Mesendoderm (in vitro differentiated cells): ENCODE data around the gene RIMS1.
"Not testable (repeated sequence)": the region's sequence is repeated elsewhere in the genome, so short reads cannot be mapped to it uniquely, and the experiment has no call there.

ENCODE experiments used
- DNase-seq: peaks from one replicate; pipeline ENCODE4 v3.0.0; 2013
- H2AK5ac ChIP-seq: 2 replicates; pipeline ENCODE4 v1.6.1; 2013; ENCODE audit warnings: low read length, inconsistent platforms
- H2BK120ac ChIP-seq: 2 replicates; pipeline ENCODE4 v1.6.1; 2013; ENCODE audit warnings: low read depth, mild to moderate bottlenecking, low read length, moderate library complexity, mixed read lengths
- H2BK15ac ChIP-seq: replicated peaks from 2 replicates; pipeline ENCODE4 v1.6.1; 2013; ENCODE audit warnings: low read depth, mild to moderate bottlenecking, moderate library complexity
- H2BK5ac ChIP-seq: 2 replicates; pipeline ENCODE4 v1.6.1; 2013; ENCODE audit warnings: low read length, inconsistent platforms
- H3K18ac ChIP-seq: 2 replicates; pipeline ENCODE4 v1.6.1; 2013; ENCODE audit warnings: mild to moderate bottlenecking, low read length, mixed read lengths
- H3K23ac ChIP-seq: one replicate; pipeline ENCODE4 v1.6.1; 2013; ENCODE audit warnings: low read length
- H3K27ac ChIP-seq: 2 replicates; pipeline ENCODE4 v1.5.1; 2013; ENCODE audit warnings: low read depth, mild to moderate bottlenecking, inconsistent platforms, low read length, moderate library complexity
- H3K27me3 ChIP-seq: 2 replicates; pipeline ENCODE4 v1.6.1; 2013; ENCODE audit warnings: low read length, control low read depth, mild to moderate bottlenecking, inconsistent platforms; ENCODE audit not compliant: insufficient read depth, poor library complexity
- H3K36me3 ChIP-seq: 2 replicates; pipeline ENCODE4 v1.6.1; 2013; ENCODE audit warnings: low read length, inconsistent platforms; ENCODE audit not compliant: control insufficient read depth, insufficient read depth
- H3K4ac ChIP-seq: one replicate; pipeline ENCODE4 v1.6.1; 2013; ENCODE audit warnings: low read depth, mild to moderate bottlenecking, low read length, moderate library complexity
- H3K4me1 ChIP-seq: 2 replicates; pipeline ENCODE4 v1.6.1; 2013; ENCODE audit warnings: low read depth, low read length, inconsistent platforms; ENCODE audit not compliant: control insufficient read depth
- H3K4me2 ChIP-seq: 2 replicates; pipeline ENCODE4 v1.6.1; 2013; ENCODE audit warnings: low read length
- H3K4me3 ChIP-seq: 2 replicates; pipeline ENCODE4 v1.5.1; 2013; ENCODE audit warnings: mild to moderate bottlenecking, low read length
- H3K56ac ChIP-seq: one replicate; pipeline ENCODE4 v1.6.1; 2013; ENCODE audit warnings: low read length
- H3K79me1 ChIP-seq: 2 replicates; pipeline ENCODE4 v1.6.1; 2013; ENCODE audit warnings: low read length, inconsistent platforms
- H3K79me2 ChIP-seq: 2 replicates; pipeline ENCODE4 v1.6.1; 2013; ENCODE audit warnings: mild to moderate bottlenecking, low read length; ENCODE audit not compliant: control insufficient read depth, insufficient read depth
- H3K9ac ChIP-seq: 2 replicates; pipeline ENCODE4 v1.6.1; 2013; ENCODE audit warnings: low read length, inconsistent platforms
- H4K5ac ChIP-seq: one replicate; pipeline ENCODE4 v1.6.1; 2013; ENCODE audit warnings: low read length
- H4K8ac ChIP-seq: one replicate; pipeline ENCODE4 v1.6.1; 2013; ENCODE audit warnings: low read depth, mild to moderate bottlenecking, control low read depth, low read length, moderate library complexity
- WGBS: extraction: QIAGEN DNeasy Blood & Tissue Kit; methylation state at CpG from one replicate; pipeline ENCODE4 v1.1.7; 2013; ENCODE audit warnings: low lambda C conversion rate, missing lambda C conversion rate; ENCODE audit not compliant: insufficient coverage; ENCODE audit errors: extremely low coverage; 5-methylcytosine and 5-hydroxymethylcytosine counted together

Gene RIMS1

GRCh38 chr6:71983131-71983530, 96.8 kb downstream of the RIMS1 start:
- no peak overlapping the region for H4K5ac ChIP-seq
- H3K36me3 ChIP-seq, result no peaks in the 10 kb centered on the region
- no peak overlapping the region for H2BK120ac ChIP-seq
- no peak overlapping the region for H3K27ac ChIP-seq
- H3K23ac ChIP-seq, result no peak overlapping the region
- H3K9ac ChIP-seq, result no peak overlapping the region
- H4K8ac ChIP-seq, result no peak overlapping the region
- no peaks in the 10 kb centered on the region for H3K79me2 ChIP-seq
- no peak overlapping the region for H3K4ac ChIP-seq
- no peaks in the 10 kb centered on the region for H3K4me1 ChIP-seq
- no peak overlapping the region for H3K18ac ChIP-seq
- no peak overlapping the region for H2BK15ac ChIP-seq
- no peak overlapping the region for H2BK5ac ChIP-seq
- no peak overlapping the region for H3K56ac ChIP-seq
- H3K4me2 ChIP-seq, result no peak overlapping the region
- no CpG with 5 or more reads among the region's 1 CpG for WGBS
- H3K79me1 ChIP-seq, result no peaks in the 10 kb centered on the region
- no peaks in the 10 kb centered on the region for H3K27me3 ChIP-seq
- no peak overlapping the region for H3K4me3 ChIP-seq
- no peak overlapping the region for H2AK5ac ChIP-seq
- DNase-seq, result no peak

- no peak overlapping the region for H3K9ac ChIP-seq
- no peaks in the 10 kb centered on the region for H3K79me1 ChIP-seq
- DNase-seq, result no peak
- H3K56ac ChIP-seq, result no peak overlapping the region
- no peaks in the 10 kb centered on the region for H3K36me3 ChIP-seq
- H3K79me2 ChIP-seq, result no peaks in the 10 kb centered on the region
- no peak overlapping the region for H3K4me2 ChIP-seq
- H3K4ac ChIP-seq, result no peak overlapping the region
- no peaks in the 10 kb centered on the region for H3K4me1 ChIP-seq
- H2BK5ac ChIP-seq, result no peak overlapping the region
- no peak overlapping the region for H3K23ac ChIP-seq
- H2BK15ac ChIP-seq, result no peak overlapping the region
- H2AK5ac ChIP-seq, result no peak overlapping the region
- no peak overlapping the region for H3K4me3 ChIP-seq
- no peak overlapping the region for H3K18ac ChIP-seq
- no peak overlapping the region for H3K27ac ChIP-seq
- WGBS, result no CpG with 5 or more reads among the region's 1 CpG
- no peak overlapping the region for H4K5ac ChIP-seq
- no peak overlapping the region for H2BK120ac ChIP-seq
- no peak overlapping the region for H4K8ac ChIP-seq
- no peaks in the 10 kb centered on the region for H3K27me3 ChIP-seq
These were observed 108.4 kb downstream of the RIMS1 start for GRCh38 chr6:71994705-71995271.

GRCh38 chr6:71997341-71997740, 111.0 kb downstream of the RIMS1 start:
- no peak overlapping the region for H4K8ac ChIP-seq
- no peak overlapping the region for H3K4me2 ChIP-seq
- no peak overlapping the region for H4K5ac ChIP-seq
- H3K79me2 ChIP-seq, result no peaks in the 10 kb centered on the region
- no peak overlapping the region for H3K9ac ChIP-seq
- no peak overlapping the region for H3K18ac ChIP-seq
- no peaks in the 10 kb centered on the region for H3K79me1 ChIP-seq
- no peaks in the 10 kb centered on the region for H3K36me3 ChIP-seq
- no peak overlapping the region for H2AK5ac ChIP-seq
- H3K27ac ChIP-seq, result no peak overlapping the region
- no peak overlapping the region for H3K4me3 ChIP-seq
- no peak overlapping the region for H2BK120ac ChIP-seq
- no peak overlapping the region for H2BK5ac ChIP-seq
- no CpG with 5 or more reads among the region's 1 CpG for WGBS
- no peak overlapping the region for H2BK15ac ChIP-seq
- H3K4me1 ChIP-seq, result no peaks in the 10 kb centered on the region
- H3K56ac ChIP-seq, result no peak overlapping the region
- H3K27me3 ChIP-seq, result no peaks in the 10 kb centered on the region
- no peak overlapping the region for H3K23ac ChIP-seq
- H3K4ac ChIP-seq, result no peak overlapping the region
- no peak for DNase-seq

GRCh38 chr6:72002415-72002814, 116.1 kb downstream of the RIMS1 start:
- Histone ChIP-seq H2BK5ac (no peak overlapping the region), H2AK5ac (no peak overlapping the region), H3K27me3 (no peaks in the 10 kb centered on the region), H3K4me1 (no peaks in the 10 kb centered on the region), H2BK15ac (no peak overlapping the region), H3K36me3 (no peaks in the 10 kb centered on the region), H3K18ac (no peak overlapping the region), H3K79me1 (no peaks in the 10 kb centered on the region), H2BK120ac (no peak overlapping the region), H3K23ac (no peak overlapping the region), H3K4ac (no peak overlapping the region), H3K27ac (no peak overlapping the region), H4K8ac (no peak overlapping the region), H3K79me2 (no peaks in the 10 kb centered on the region), H3K9ac (no peak overlapping the region), H3K56ac (no peak overlapping the region), H4K5ac (no peak overlapping the region), H3K4me3 (no peak overlapping the region), H3K4me2 (no peak overlapping the region)
- DNase-seq, result no peak
- WGBS, result no CpG with 5 or more reads among the region's 4 CpGs

GRCh38 chr6:72006591-72006990, 120.2 kb downstream of the RIMS1 start:
- H3K79me2 ChIP-seq, DNase-seq, H3K23ac ChIP-seq, H3K36me3 ChIP-seq, H2AK5ac ChIP-seq, H3K79me1 ChIP-seq, H3K4me3 ChIP-seq, H4K5ac ChIP-seq, H2BK15ac ChIP-seq, H3K18ac ChIP-seq, H3K27ac ChIP-seq, H3K56ac ChIP-seq, H3K4ac ChIP-seq, H3K27me3 ChIP-seq, H2BK120ac ChIP-seq, H3K9ac ChIP-seq, H4K8ac ChIP-seq, H3K4me1 ChIP-seq, H3K4me2 ChIP-seq, H2BK5ac ChIP-seq: not testable (repeated sequence)
- WGBS, result no CpG with 5 or more reads among the region's 9 CpGs

- no CpG with 5 or more reads among the region's 1 CpG for WGBS
These were observed 136.5 kb downstream of the RIMS1 start for GRCh38 chr6:72022830-72023229.

More at GRCh38 chr6:72022830-72023229, 136.5 kb downstream of the RIMS1 start:
- no peak overlapping the region for H2BK5ac ChIP-seq
- H3K23ac ChIP-seq, result no peak overlapping the region
- no peak overlapping the region for H3K4me2 ChIP-seq
- H3K9ac ChIP-seq, result no peak overlapping the region
- no peaks in the 10 kb centered on the region for H3K79me1 ChIP-seq
- no peaks in the 10 kb centered on the region for H3K27me3 ChIP-seq
- no peak overlapping the region for H4K8ac ChIP-seq
- H3K4me3 ChIP-seq, result no peak overlapping the region
- H4K5ac ChIP-seq, result no peak overlapping the region
- H2BK15ac ChIP-seq, result no peak overlapping the region
- H3K18ac ChIP-seq, result no peak overlapping the region
- H2AK5ac ChIP-seq, result no peak overlapping the region
- H3K4me1 ChIP-seq, result no peaks in the 10 kb centered on the region
- H3K4ac ChIP-seq, result no peak overlapping the region
- H3K56ac ChIP-seq, result no peak overlapping the region
- H3K27ac ChIP-seq, result no peak overlapping the region
- H3K79me2 ChIP-seq, result no peaks in the 10 kb centered on the region
- DNase-seq, result no peak
- H3K36me3 ChIP-seq, result no peaks in the 10 kb centered on the region
- H2BK120ac ChIP-seq, result no peak overlapping the region
